ENCODE data around the gene C4orf54. TPM values are rescaled to one million over a fixed set of nuclear protein-coding genes. Genes with fewer than 3 reads are reported as not detected.

The C4orf54 gene
- total RNA-seq, 4 donors from 2014 or later, result not detected

DNA sequence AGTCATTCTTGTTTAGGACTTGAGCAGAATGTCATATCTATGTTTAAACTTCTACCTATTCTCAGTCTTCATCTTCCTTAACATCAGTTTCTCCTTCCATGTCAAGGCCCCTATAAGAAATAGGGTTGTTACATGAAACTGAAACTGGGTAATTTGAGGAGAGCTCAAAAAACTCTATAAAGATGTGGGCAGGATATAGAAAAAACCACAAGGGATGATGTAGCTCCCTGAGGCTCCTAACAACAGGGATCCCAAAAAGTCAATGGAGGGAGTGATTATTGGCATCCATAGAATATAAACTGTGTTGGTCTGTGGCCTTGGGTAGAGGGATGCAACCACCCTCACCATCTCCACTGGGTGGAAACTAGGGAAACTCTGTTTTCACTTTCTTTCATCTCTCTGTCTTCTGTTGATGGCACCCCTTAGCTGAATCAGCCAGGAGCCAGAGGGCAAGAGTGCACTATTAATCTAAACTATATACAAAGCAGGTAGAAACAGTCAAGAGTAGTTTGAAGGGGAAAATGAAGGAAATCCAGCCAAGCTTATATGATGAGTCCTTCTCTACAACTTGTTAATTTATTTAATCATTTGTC, 27.6 kb downstream of the C4orf54 start:
- TF ChIP-seq, protein P1, sequence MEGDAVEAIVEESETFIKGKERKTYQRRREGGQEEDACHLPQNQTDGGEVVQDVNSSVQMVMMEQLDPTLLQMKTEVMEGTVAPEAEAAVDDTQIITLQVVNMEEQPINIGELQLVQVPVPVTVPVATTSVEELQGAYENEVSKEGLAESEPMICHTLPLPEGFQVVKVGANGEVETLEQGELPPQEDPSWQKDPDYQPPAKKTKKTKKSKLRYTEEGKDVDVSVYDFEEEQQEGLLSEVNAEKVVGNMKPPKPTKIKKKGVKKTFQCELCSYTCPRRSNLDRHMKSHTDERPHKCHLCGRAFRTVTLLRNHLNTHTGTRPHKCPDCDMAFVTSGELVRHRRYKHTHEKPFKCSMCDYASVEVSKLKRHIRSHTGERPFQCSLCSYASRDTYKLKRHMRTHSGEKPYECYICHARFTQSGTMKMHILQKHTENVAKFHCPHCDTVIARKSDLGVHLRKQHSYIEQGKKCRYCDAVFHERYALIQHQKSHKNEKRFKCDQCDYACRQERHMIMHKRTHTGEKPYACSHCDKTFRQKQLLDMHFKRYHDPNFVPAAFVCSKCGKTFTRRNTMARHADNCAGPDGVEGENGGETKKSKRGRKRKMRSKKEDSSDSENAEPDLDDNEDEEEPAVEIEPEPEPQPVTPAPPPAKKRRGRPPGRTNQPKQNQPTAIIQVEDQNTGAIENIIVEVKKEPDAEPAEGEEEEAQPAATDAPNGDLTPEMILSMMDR (IDR thresholded peaks at IDR 0.05), result no peak
- no peak for TF ChIP-seq POLR2A (IDR thresholded peaks at IDR 0.05)
- TF ChIP-seq EP300 (IDR thresholded peaks at IDR 0.05), result no peak

DNA sequence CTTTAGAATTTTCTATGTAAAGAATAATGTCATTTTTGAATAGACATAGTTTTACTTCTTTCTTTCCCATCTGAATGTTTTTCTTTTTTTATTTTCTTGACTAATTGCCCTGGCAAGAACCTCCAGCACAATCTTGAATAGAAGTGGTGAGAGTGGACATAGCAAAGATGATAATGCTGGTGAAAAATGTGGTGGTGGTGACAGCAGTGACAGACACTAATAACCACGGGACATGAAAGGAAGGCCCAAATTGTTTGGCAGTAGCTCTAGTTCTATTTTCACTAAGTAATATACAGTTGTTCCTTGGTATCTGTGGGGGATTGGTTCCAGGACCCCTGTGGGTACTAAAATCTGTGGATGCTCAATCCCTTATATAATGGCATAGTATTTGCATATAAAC, 29.6 kb downstream of the C4orf54 start:
- Histone ChIP-seq H3K27me3 (no peaks in the 10 kb centered on the region), H3K4me1 (no peaks in the 10 kb centered on the region), H3K9me3 (no peaks in the 10 kb centered on the region), H3K36me3 (no peaks in the 10 kb centered on the region), H3K27ac (no peak overlapping the region), H3K4me3 (no peak overlapping the region)
- no peak for DNase-seq (ENCODE audit: low spot score in 2 of 2)
- no peak for TF ChIP-seq EP300 (IDR thresholded peaks at IDR 0.05)
- TF ChIP-seq, protein P1 (IDR thresholded peaks at IDR 0.05), result no peak
- TF ChIP-seq POLR2A (IDR thresholded peaks at IDR 0.05), result no peak
- WGBS, 2 donors, result 76 to 77% methylated on average over 1 of the region's 1 CpG

More for the DNA sequence above, 27.6 kb downstream of the C4orf54 start:
- no peak overlapping the region for H3K27ac ChIP-seq
- H3K4me3 ChIP-seq, result no peak overlapping the region
- no peaks in the 10 kb centered on the region for H3K4me1 ChIP-seq
- no peaks in the 10 kb centered on the region for H3K36me3 ChIP-seq
- no peaks in the 10 kb centered on the region for H3K9me3 ChIP-seq
- no peak for DNase-seq (ENCODE audit: low spot score in 2 of 2)
- H3K27me3 ChIP-seq, result no peaks in the 10 kb centered on the region

DNA sequence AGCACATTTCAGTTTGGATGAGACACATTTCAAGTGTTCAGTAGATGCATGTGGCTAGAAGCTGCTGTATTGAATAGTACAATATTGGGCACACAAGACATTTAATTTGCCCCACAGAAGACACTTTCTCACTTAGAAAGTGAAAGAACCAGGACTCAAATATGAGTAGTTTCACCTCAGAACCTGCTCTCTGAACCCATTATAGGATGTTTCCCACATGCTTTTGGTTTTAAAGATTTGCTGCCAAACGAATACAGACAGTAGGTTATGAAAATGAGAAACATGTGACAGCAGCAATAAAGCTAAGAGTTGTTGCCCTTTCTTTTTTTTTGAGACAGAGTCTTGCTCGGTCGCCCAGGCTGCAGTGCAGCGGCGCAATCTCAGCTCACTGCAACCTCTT, 32.3 kb downstream of the C4orf54 start:
- WGBS, 2 donors, result 60 to 82% methylated on average over 5 of the region's 5 CpGs
- H3K36me3 ChIP-seq, result no peaks in the 10 kb centered on the region
- H3K9me3 ChIP-seq, result no peaks in the 10 kb centered on the region
- H3K27ac ChIP-seq, result no peak overlapping the region
- DNase-seq (ENCODE audit: low spot score in 2 of 2), result no peak
- no peaks in the 10 kb centered on the region for H3K4me1 ChIP-seq
- H3K27me3 ChIP-seq, result no peaks in the 10 kb centered on the region
- no peak overlapping the region for H3K4me3 ChIP-seq
- TF ChIP-seq, protein P1 (IDR thresholded peaks at IDR 0.05), result no peak
- TF ChIP-seq POLR2A (IDR thresholded peaks at IDR 0.05) (no peak), EP300 (IDR thresholded peaks at IDR 0.05) (no peak)

DNA sequence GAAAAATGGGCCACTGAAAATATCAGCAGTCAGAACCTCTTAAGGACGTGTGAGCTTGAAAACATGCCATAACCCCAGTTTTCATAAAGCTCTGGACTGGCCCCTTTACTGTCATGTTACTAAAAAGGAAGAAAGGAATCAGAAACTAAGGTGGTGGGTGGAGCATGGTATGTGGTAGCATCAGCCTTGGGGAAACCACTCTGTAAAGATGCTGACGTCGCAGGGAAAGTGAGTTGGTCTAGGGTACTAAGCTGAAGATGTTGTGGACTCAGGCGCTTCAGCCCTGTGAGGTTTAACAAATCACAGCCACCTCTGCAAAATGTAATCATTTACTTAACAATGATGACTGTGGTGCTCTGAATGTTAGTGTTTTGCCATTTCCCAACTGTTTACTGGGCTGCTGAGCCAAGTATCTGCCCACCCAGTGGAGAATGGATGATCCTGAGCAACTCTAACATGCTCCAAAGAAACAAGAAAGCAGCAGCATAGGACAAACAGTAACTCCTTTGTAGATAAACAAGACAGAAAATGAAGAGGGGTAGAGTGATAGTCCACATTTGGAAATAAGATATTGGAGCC, 33.4 kb downstream of the C4orf54 start:
- WGBS, 2 donors, result 60 to 69% methylated on average over 4 of the region's 4 CpGs
- Histone ChIP-seq H3K27ac (no peak overlapping the region), H3K4me3 (no peak overlapping the region), H3K4me1 (no peaks in the 10 kb centered on the region), H3K36me3 (no peaks in the 10 kb centered on the region), H3K27me3 (no peaks in the 10 kb centered on the region), H3K9me3 (no peaks in the 10 kb centered on the region)
- no peak for DNase-seq (ENCODE audit: low spot score in 2 of 2)
- TF ChIP-seq, protein P1 (IDR thresholded peaks at IDR 0.05), result no peak
- TF ChIP-seq POLR2A (IDR thresholded peaks at IDR 0.05), result no peak
- TF ChIP-seq EP300 (IDR thresholded peaks at IDR 0.05), result no peak

DNA sequence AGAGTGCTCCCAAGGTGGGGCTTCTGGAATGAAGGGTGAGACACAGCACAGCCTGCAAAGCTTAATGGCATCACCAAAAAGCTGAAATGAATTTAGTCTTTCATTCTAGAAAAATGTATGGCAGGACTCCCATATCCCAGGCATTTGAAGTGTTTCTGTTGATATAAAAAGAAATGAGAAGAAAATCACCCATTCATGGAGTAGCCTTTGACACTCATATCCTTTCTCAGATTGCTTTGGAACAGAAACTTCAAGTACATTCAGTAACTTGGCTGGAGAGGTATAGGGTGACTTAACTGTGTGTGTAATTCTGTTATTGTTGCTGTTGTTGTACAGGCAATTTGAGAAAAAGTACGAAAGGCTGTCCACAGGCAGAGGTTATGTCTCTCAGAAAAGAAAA, 35.3 kb downstream of the C4orf54 start:
- Histone ChIP-seq H3K4me1 (no peaks in the 10 kb centered on the region), H3K36me3 (no peaks in the 10 kb centered on the region), H3K27ac (no peak overlapping the region), H3K9me3 (no peaks in the 10 kb centered on the region), H3K27me3 (no peaks in the 10 kb centered on the region), H3K4me3 (no peak overlapping the region)
- TF ChIP-seq POLR2A (IDR thresholded peaks at IDR 0.05) (no peak), EP300 (IDR thresholded peaks at IDR 0.05) (no peak)
- TF ChIP-seq, protein P1 (IDR thresholded peaks at IDR 0.05), result no peak
- DNase-seq (ENCODE audit: low spot score in 2 of 2), result no peak
- 41 to 53% methylated on average over 1 of the region's 1 CpG for WGBS, 2 donors

Data from tibial nerve (tissue), 4 donors.